IMR-90 (cell line): ENCODE measurements around the gene GTF2F2. TPM values are rescaled to one million over a fixed set of nuclear protein-coding genes. Genes with fewer than 3 reads are reported as not detected.

Source experiments
- ATAC-seq: fragments of 200-7000 bp; cut with Tn5 transposase; 2 replicates; pipeline ENCODE4 v1.9.1; 2020; ENCODE audit warnings: low read depth, mild to moderate bottlenecking, moderate library complexity
- BruUV-seq: library from RNA; stranded (reverse); fragments of 400-500 nt; replicated peaks from 2 replicates; lab custom pipeline; 2021; lab: Mats Ljungman, UMichigan
- CTCF ChIA-PET: fragments of 300-600 bp; formaldehyde crosslinking; extraction: SDS; loops from one replicate; lab custom pipeline; 2021; ENCODE audit warnings: antibody characterized with exemption; lab: Yijun Ruan, JAX
- POLR2A ChIA-PET: fragments of 300-600 bp; sonication (Branson Sonifier 250); formaldehyde crosslinking; loops from one replicate; lab custom pipeline; 2022; ENCODE audit warnings: antibody characterized with exemption; ENCODE audit not compliant: unreplicated experiment; lab: Charles Lee
- DNase-seq: peaks from one replicate; pipeline ENCODE4 v3.0.0; 2013
- H2AFZ ChIP-seq: replicated peaks from 2 replicates; pipeline ENCODE3; 2013; ENCODE audit warnings: low read length, mild to moderate bottlenecking; ENCODE audit not compliant: poor library complexity
- H2AK5ac ChIP-seq: 2 replicates; pipeline ENCODE4 v1.6.1; 2013; ENCODE audit warnings: low read depth, low read length, inconsistent platforms
- H2AK9ac ChIP-seq: replicated peaks from 2 replicates; pipeline ENCODE3; 2013; ENCODE audit warnings: mild to moderate bottlenecking, low read depth, low read length, moderate library complexity; ENCODE audit not compliant: poor library complexity
- H2BK120ac ChIP-seq: 2 replicates; pipeline ENCODE4 v1.6.1; 2013; ENCODE audit warnings: low read depth, low read length, inconsistent platforms
- H2BK15ac ChIP-seq: 3 replicates; pipeline ENCODE4 v1.6.1; 2013; ENCODE audit warnings: low read depth, low read length, inconsistent platforms
- H2BK20ac ChIP-seq: 2 replicates; pipeline ENCODE4 v1.6.1; 2013; ENCODE audit warnings: low read depth, mild to moderate bottlenecking, inconsistent platforms, low read length, moderate library complexity
- H2BK5ac ChIP-seq: 2 replicates; pipeline ENCODE4 v1.6.1; 2013; ENCODE audit warnings: mild to moderate bottlenecking, low read depth, low read length, inconsistent platforms; ENCODE audit not compliant: poor library complexity, severe bottlenecking
- H3K14ac ChIP-seq: replicated peaks from 2 replicates; pipeline ENCODE4 v1.6.1; 2013; ENCODE audit warnings: low read depth, low read length, inconsistent platforms
- H3K18ac ChIP-seq: 2 replicates; pipeline ENCODE4 v1.6.1; 2013; ENCODE audit warnings: low read depth, low read length, control low read depth
- H3K23ac ChIP-seq: 2 replicates; pipeline ENCODE4 v1.6.1; 2013; ENCODE audit warnings: low read depth, low read length, inconsistent platforms
- H3K27ac ChIP-seq: 2 replicates; pipeline ENCODE4 v1.5.1; 2013; ENCODE audit warnings: mild to moderate bottlenecking, control low read depth, low read length; ENCODE audit not compliant: insufficient read depth
- H3K27me3 ChIP-seq: 2 replicates; pipeline ENCODE4 v1.6.1; 2013; ENCODE audit warnings: low read length; ENCODE audit not compliant: control insufficient read depth, insufficient read depth
- H3K36me3 ChIP-seq: 2 replicates; pipeline ENCODE4 v1.6.1; 2013; ENCODE audit warnings: low read length, mixed read lengths; ENCODE audit not compliant: control insufficient read depth, insufficient read depth
- H3K4ac ChIP-seq: 2 replicates; pipeline ENCODE4 v1.6.1; 2013; ENCODE audit warnings: low read depth, low read length, inconsistent platforms
- H3K4me1 ChIP-seq: 2 replicates; pipeline ENCODE4 v1.6.1; 2013; ENCODE audit warnings: low read length, mixed read lengths; ENCODE audit not compliant: control insufficient read depth, insufficient read depth
- H3K4me2 ChIP-seq: 2 replicates; pipeline ENCODE4 v1.6.1; 2013; ENCODE audit warnings: low read depth, mild to moderate bottlenecking, control low read depth, low read length, moderate library complexity
- H3K4me3 ChIP-seq: 2 replicates; pipeline ENCODE4 v1.5.1; 2013; ENCODE audit warnings: low read depth, mild to moderate bottlenecking, control low read depth, low read length, moderate library complexity; ENCODE audit not compliant: insufficient read depth
- H3K56ac ChIP-seq: 2 replicates; pipeline ENCODE4 v1.6.1; 2013; ENCODE audit warnings: low read length, inconsistent platforms; ENCODE audit not compliant: insufficient read depth; ENCODE audit errors: extremely low read depth
- H3K79me1 ChIP-seq, 2 experiments: 2 replicates each; pipeline ENCODE4 v1.6.1; 2013; ENCODE audit warnings: low read length in 2 of 2, inconsistent platforms in 1 of 2, low read depth in 1 of 2
- H3K9ac ChIP-seq: 2 replicates; pipeline ENCODE4 v1.6.1; 2013; ENCODE audit warnings: low read depth, low read length, control low read depth
- H3K9me1 ChIP-seq: 2 replicates; pipeline ENCODE4 v1.6.1; 2013; ENCODE audit warnings: low read length, inconsistent platforms; ENCODE audit not compliant: insufficient read depth
- H3K9me3 ChIP-seq: 2 replicates; pipeline ENCODE4 v1.6.1; 2013; ENCODE audit warnings: low read length; ENCODE audit not compliant: control insufficient read depth, insufficient read depth
- H4K20me1 ChIP-seq: 2 replicates; pipeline ENCODE4 v1.6.1; 2013; ENCODE audit warnings: low read length, inconsistent platforms; ENCODE audit not compliant: insufficient read depth
- H4K5ac ChIP-seq: 2 replicates; pipeline ENCODE4 v1.6.1; 2013; ENCODE audit warnings: mild to moderate bottlenecking, low read depth, low read length, control low read depth
- H4K8ac ChIP-seq, 2 experiments: 2 replicates each; pipeline ENCODE4 v1.6.1; 2013; ENCODE audit warnings: low read depth in 2 of 2, low read length in 2 of 2, control low read depth in 1 of 2, inconsistent platforms in 1 of 2
- H4K91ac ChIP-seq: 2 replicates; pipeline ENCODE4 v1.6.1; 2013; ENCODE audit warnings: low read depth, low read length, inconsistent platforms; ENCODE audit not compliant: insufficient read depth
- BHLHE40 ChIP-seq: fragments of 150-350 bp; IDR thresholded peaks from 2 replicates; pipeline ENCODE4 v1.6.1; 2016; ENCODE audit warnings: mild to moderate bottlenecking, low read depth, low read length
- CEBPB ChIP-seq: IDR thresholded peaks from 2 replicates; pipeline ENCODE4 v1.6.1; 2012; ENCODE audit warnings: low read depth, low read length, improper control_type of control experiment
- CHD1 ChIP-seq: IDR thresholded peaks from 2 replicates; pipeline ENCODE4 v1.6.1; 2012; ENCODE audit warnings: low read depth, low read length, improper control_type of control experiment
- CTCF ChIP-seq: conservative IDR thresholded peaks from 2 replicates; pipeline ENCODE4 v1.5.1; 2012; ENCODE audit warnings: mild to moderate bottlenecking, low read depth, low read length, improper control_type of control experiment
- ELK1 ChIP-seq: fragments of 150-350 bp; IDR thresholded peaks from 2 replicates; pipeline ENCODE4 v1.6.1; 2016; ENCODE audit warnings: low read depth, mild to moderate bottlenecking, low read length, moderate library complexity, borderline replicate concordance
- FOS ChIP-seq: fragments of 150-350 bp; IDR thresholded peaks from 2 replicates; pipeline ENCODE4 v1.6.1; 2016; ENCODE audit warnings: low read depth, low read length
- MAFK ChIP-seq: IDR thresholded peaks from 2 replicates; pipeline ENCODE4 v1.6.1; 2012; ENCODE audit warnings: low read depth, low read length, improper control_type of control experiment
- MAZ ChIP-seq: IDR thresholded peaks from 2 replicates; pipeline ENCODE4 v1.6.1; 2012; ENCODE audit warnings: low read depth, mild to moderate bottlenecking, low read length, improper control_type of control experiment, moderate library complexity, borderline replicate concordance
- MXI1 ChIP-seq: IDR thresholded peaks from 2 replicates; pipeline ENCODE4 v1.6.1; 2012; ENCODE audit warnings: low read depth, mild to moderate bottlenecking, low read length, moderate library complexity, borderline replicate concordance
- POLR2A ChIP-seq: IDR thresholded peaks from 2 replicates; pipeline ENCODE4 v1.6.1; 2012; ENCODE audit warnings: mild to moderate bottlenecking, low read depth, low read length
- RAD21 ChIP-seq: IDR thresholded peaks from 2 replicates; pipeline ENCODE4 v1.6.1; 2012; ENCODE audit warnings: low read length, improper control_type of control experiment
- RCOR1 ChIP-seq: IDR thresholded peaks from 2 replicates; pipeline ENCODE4 v1.6.1; 2012; ENCODE audit warnings: mild to moderate bottlenecking, low read length, improper control_type of control experiment; ENCODE audit not compliant: insufficient replicate concordance
- RFX5 ChIP-seq: IDR thresholded peaks from 2 replicates; pipeline ENCODE4 v1.8.0; 2012; ENCODE audit warnings: low read depth, mild to moderate bottlenecking, low read length, moderate library complexity
- dilution Hi-C: fragments of 300-500 bp; cut with HindIII; formaldehyde crosslinking; loops from one replicate; pipeline ENCODE4 v1.14.3; 2018; ENCODE audit warnings: low sequenced_read_pairs; ENCODE audit not compliant: unreplicated experiment
- in situ Hi-C: fragments of 300-500 bp; cut with MboI; formaldehyde crosslinking; loops from 3 replicates; pipeline ENCODE4 v1.14.3; 2019; ENCODE audit warnings: low sequenced_read_pairs, inconsistent platforms, mixed read lengths
- intact Hi-C: fragments of 100-400 bp; cut with micrococcal nuclease; formaldehyde crosslinking; loops from 2 replicates; pipeline ENCODE4 v1.10.0; 2022
- polyA plus RNA-seq, 3 experiments: library from polyadenylated mRNA; depleted of rRNA; stranded (reverse); fragments of >200 nt; gene quantifications; 2 replicates each; pipeline ENCODE4 v1.2.3, GENCODE V29; 2012; ENCODE audit warnings: low replicate concordance in 1 of 3
- total RNA-seq: library from RNA; depleted of rRNA; stranded (reverse); fragments of >200 nt; gene quantifications from 2 replicates; pipeline ENCODE4 v1.2.3, GENCODE V29; 2012
- TF ChIP-seq, protein P1 (sequence below): fragments of 150-350 bp; IDR thresholded peaks from 2 replicates; pipeline ENCODE4 v1.6.1; 2017; ENCODE audit warnings: mild to moderate bottlenecking, antibody characterized with exemption, low read length, low read depth

Gene GTF2F2
- total and polyA plus RNA-seq, 2 of the 4 experiments (the other 2 are of a cell fraction) = 16.5 to 21.0 TPM

DNA sequence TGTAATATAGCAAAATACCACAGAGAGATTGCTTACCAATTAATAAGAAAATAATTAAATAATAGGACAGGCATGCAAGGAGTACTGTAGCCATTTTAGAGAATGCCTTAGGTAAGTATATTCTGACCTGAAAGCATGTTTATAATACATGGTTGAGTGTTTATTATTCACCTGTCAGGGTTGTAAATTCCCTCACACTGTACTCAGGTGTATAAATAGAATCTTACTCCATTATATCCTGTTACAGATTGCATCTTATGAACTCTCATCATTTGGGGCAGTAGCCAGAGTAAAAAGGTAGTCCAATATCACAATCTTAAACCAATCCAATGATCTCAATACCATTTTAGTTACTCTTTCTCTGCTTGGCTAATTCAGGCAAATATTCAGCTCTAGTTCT, 35.8 kb upstream of the GTF2F2 start:
- Histone ChIP-seq H3K23ac (no peak overlapping the region), H2AK5ac (no peak overlapping the region), H3K4ac (no peak overlapping the region), H2BK15ac (no peak overlapping the region), H3K56ac (no peak overlapping the region), H3K18ac (no peak overlapping the region), H3K14ac (no peak overlapping the region), H3K9me1 (no peaks in the 10 kb centered on the region), H2AFZ (no peak overlapping the region), H3K27ac (no peak overlapping the region), H2BK120ac (no peak overlapping the region), H3K4me1 (no peaks in the 10 kb centered on the region), H3K4me3 (no peak overlapping the region), H2BK5ac (no peak overlapping the region), H4K8ac (no peak overlapping the region), H3K4me2 (no peak overlapping the region), H2AK9ac (no peak overlapping the region), H3K27me3 (no peaks in the 10 kb centered on the region; the same call in 1 of the 2 replicates), H3K9ac (no peak overlapping the region), H4K91ac (no peak overlapping the region), H4K20me1 (no peaks in the 10 kb centered on the region), H4K5ac (no peak overlapping the region), H2BK20ac (no peak overlapping the region), H3K79me1 (no peaks in the 10 kb centered on the region), H3K9me3 (no peaks in the 10 kb centered on the region), H3K36me3 (no peaks in the 10 kb centered on the region)
- no peak for TF ChIP-seq MAFK
- no peak for TF ChIP-seq ELK1
- TF ChIP-seq CEBPB = no peak
- no peak for TF ChIP-seq CTCF
- no peak for TF ChIP-seq MXI1
- TF ChIP-seq CHD1 = no peak
- TF ChIP-seq RCOR1 = no peak
- TF ChIP-seq RFX5 = no peak
- TF ChIP-seq MAZ = no peak
- TF ChIP-seq, protein P1, sequence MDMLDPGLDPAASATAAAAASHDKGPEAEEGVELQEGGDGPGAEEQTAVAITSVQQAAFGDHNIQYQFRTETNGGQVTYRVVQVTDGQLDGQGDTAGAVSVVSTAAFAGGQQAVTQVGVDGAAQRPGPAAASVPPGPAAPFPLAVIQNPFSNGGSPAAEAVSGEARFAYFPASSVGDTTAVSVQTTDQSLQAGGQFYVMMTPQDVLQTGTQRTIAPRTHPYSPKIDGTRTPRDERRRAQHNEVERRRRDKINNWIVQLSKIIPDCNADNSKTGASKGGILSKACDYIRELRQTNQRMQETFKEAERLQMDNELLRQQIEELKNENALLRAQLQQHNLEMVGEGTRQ = no peak
- TF ChIP-seq FOS = no peak
- no peak for TF ChIP-seq POLR2A
- no peak for TF ChIP-seq BHLHE40
- no peak for TF ChIP-seq RAD21
- in situ Hi-C loops = no loop called here
- BruUV-seq = no TSS peak
- DNase-seq (no peak), ATAC-seq (no peak)
- ChIA-PET CTCF (interaction anchor here (0.6 kb wide), 1 partner anchor 8 kb away, joined by 4 read pairs; no protein-coding TSS in a partner anchor), POLR2A (no interaction called here)
- intact Hi-C loops = no loop called here
- dilution Hi-C loops = no loop called here
